ENCODE results near the gene FBXO41. TPM values are rescaled to one million over a fixed set of nuclear protein-coding genes. Genes with fewer than 3 reads are reported as not detected.

FBXO41 gene
- total RNA-seq, 4 donors from 2014 or later: 1.1 to 8.2 (median 5.7) TPM

- Histone ChIP-seq H3K4me1 (no peaks in the 10 kb centered on the region), H3K27me3 (no peaks in the 10 kb centered on the region), H3K9me3 (no peaks in the 10 kb centered on the region), H3K4me3 (no peak overlapping the region), H3K36me3 (peaks cover 53% of the 10 kb centered on the region), H3K27ac (no peak overlapping the region)
- TF ChIP-seq POLR2AphosphoS5 (IDR thresholded peaks at IDR 0.05) (no peak), POLR2A (IDR thresholded peaks at IDR 0.05) (no peak), CTCF (IDR thresholded peaks at IDR 0.05) (no peak), EP300 (IDR thresholded peaks at IDR 0.05) (no peak)
- DNase-seq (ENCODE audit: low spot score in 2 of 2): no peak
- WGBS: 92% methylated on average over 7 of the region's 7 CpGs
Observed at GRCh38 chr2:73254343-73255006, 29.8 kb downstream of the FBXO41 start.

GRCh38 chr2:73253901-73254300 lies 30.4 kb downstream of the FBXO41 start:
- DNase-seq (ENCODE audit: low spot score in 2 of 2): no peak
- 86% methylated on average over 3 of the region's 3 CpGs for WGBS
- H3K9me3 ChIP-seq: no peaks in the 10 kb centered on the region
- TF ChIP-seq EP300 (IDR thresholded peaks at IDR 0.05) (no peak), POLR2AphosphoS5 (IDR thresholded peaks at IDR 0.05) (no peak), POLR2A (IDR thresholded peaks at IDR 0.05) (no peak), CTCF (IDR thresholded peaks at IDR 0.05) (no peak)
- H3K36me3 ChIP-seq: peaks cover 58% of the 10 kb centered on the region
- H3K4me1 ChIP-seq: no peaks in the 10 kb centered on the region
- no peak overlapping the region for H3K27ac ChIP-seq
- no peaks in the 10 kb centered on the region for H3K27me3 ChIP-seq
- no peak overlapping the region for H3K4me3 ChIP-seq

GRCh38 chr2:73253400-73253799 lies 30.9 kb downstream of the FBXO41 start:
- Histone ChIP-seq H3K36me3 (peaks cover 61% of the 10 kb centered on the region), H3K4me1 (no peaks in the 10 kb centered on the region)
- TF ChIP-seq POLR2AphosphoS5 (IDR thresholded peaks at IDR 0.05) (no peak), POLR2A (IDR thresholded peaks at IDR 0.05) (no peak), CTCF (IDR thresholded peaks at IDR 0.05) (no peak), EP300 (IDR thresholded peaks at IDR 0.05) (no peak)

GRCh38 chr2:73252238-73253027 lies 31.8 kb downstream of the FBXO41 start:
- 68% methylated on average over 17 of the region's 17 CpGs for WGBS

More at GRCh38 chr2:73253400-73253799, 30.9 kb downstream of the FBXO41 start:
- no peak for DNase-seq (ENCODE audit: low spot score in 2 of 2)
- H3K9me3 ChIP-seq: no peaks in the 10 kb centered on the region
- WGBS: 52% methylated on average over 2 of the region's 2 CpGs
- no peak overlapping the region for H3K4me3 ChIP-seq
- no peak overlapping the region for H3K27ac ChIP-seq
- no peaks in the 10 kb centered on the region for H3K27me3 ChIP-seq

More at GRCh38 chr2:73252238-73253027, 31.8 kb downstream of the FBXO41 start:
- TF ChIP-seq POLR2A (IDR thresholded peaks at IDR 0.05) (no peak), EP300 (IDR thresholded peaks at IDR 0.05) (no peak), CTCF (IDR thresholded peaks at IDR 0.05) (no peak)
- Histone ChIP-seq H3K4me3 (no peak overlapping the region), H3K36me3 (peaks cover 71% of the 10 kb centered on the region), H3K27ac (no peak overlapping the region), H3K27me3 (no peaks in the 10 kb centered on the region), H3K9me3 (no peaks in the 10 kb centered on the region), H3K4me1 (no peaks in the 10 kb centered on the region)
- no peak for DNase-seq (ENCODE audit: low spot score in 2 of 2)

All from suprapubic skin (tissue), 4 donors.